ENCODE data around the gene MACO1. TPM values are rescaled to one million over a fixed set of nuclear protein-coding genes. Genes with fewer than 3 reads are reported as not detected.

Gene MACO1
- total and polyA plus RNA-seq, 2 of the 8 experiments (the other 6 are each of a cell fraction or from before 2014, with no cell fraction given) = 3.5 to 15.1 TPM

DNA sequence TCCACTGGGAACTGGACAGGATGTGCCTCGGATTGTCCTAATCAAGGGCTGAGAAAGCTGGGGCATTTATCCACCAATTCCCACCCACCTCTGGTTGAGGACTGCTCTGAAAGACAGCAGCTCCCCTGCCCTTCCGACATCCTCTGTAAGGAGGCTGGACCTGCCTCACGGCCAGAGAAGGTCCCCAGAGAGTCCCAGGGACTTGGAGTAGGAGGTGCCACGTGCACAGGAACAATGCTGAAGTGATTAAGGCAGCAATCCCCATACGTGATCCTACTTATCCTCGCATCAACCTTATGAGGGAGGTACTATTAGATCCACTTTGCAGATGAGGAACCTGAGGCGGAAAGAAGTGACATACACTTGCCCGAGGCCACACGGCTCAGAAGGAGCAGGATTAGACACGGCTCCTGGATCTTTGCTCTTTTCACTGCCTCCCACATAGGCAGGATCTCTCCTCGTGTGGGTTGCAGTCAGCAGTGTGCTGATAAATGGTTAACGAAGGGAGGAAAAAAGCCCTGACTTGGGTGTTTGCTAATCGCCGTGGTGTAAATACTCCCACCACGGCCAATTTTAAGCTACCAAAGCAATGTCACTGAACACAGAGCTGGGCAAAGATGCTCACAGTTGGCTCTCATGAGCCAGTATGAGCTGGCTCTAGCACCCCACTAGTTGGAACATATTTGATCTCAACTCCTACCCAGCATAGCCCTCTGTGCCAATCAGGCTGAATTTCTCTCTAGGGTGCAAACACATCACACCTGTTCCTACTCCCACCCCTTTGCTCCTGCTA lies 94.1 kb downstream of the MACO1 start (continued):
- TF ChIP-seq RFX5 (IDR thresholded peaks at IDR 0.05; ENCODE audit: borderline replicate concordance, low read depth, low read length) = no peak
- TF ChIP-seq SP2 (IDR thresholded peaks at IDR 0.05; ENCODE audit: low read length) = no peak
- no peak for TF ChIP-seq BCL11A (IDR thresholded peaks at IDR 0.05; ENCODE audit: low read depth in 2 of 2, low read length in 2 of 2)
- TF ChIP-seq, protein P1, sequence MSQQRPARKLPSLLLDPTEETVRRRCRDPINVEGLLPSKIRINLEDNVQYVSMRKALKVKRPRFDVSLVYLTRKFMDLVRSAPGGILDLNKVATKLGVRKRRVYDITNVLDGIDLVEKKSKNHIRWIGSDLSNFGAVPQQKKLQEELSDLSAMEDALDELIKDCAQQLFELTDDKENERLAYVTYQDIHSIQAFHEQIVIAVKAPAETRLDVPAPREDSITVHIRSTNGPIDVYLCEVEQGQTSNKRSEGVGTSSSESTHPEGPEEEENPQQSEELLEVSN (IDR thresholded peaks at IDR 0.05) = no peak
- TF ChIP-seq ZNF274 (IDR thresholded peaks at IDR 0.05; ENCODE audit: borderline replicate concordance, extremely low read depth, low read length) = no peak
- no peak for TF ChIP-seq SRF (IDR thresholded peaks at IDR 0.05; ENCODE audit: low read depth, low read length)
- TF ChIP-seq RNF2 (IDR thresholded peaks at IDR 0.05; ENCODE audit: borderline replicate concordance, low read depth, low read length, missing control alignments, poor library complexity, severe bottlenecking) = no peak
- no peak for TF ChIP-seq EZH2 (IDR thresholded peaks at IDR 0.05; ENCODE audit: low read depth, low read length, severe bottlenecking)
